Epithelial cell of esophagus (primary cell): ENCODE data around the gene RNF17.

Source experiments
- DNase-seq: peaks from one replicate; pipeline ENCODE4 v3.0.0; 2010; ENCODE audit warnings: low read depth
- H3K4me3 ChIP-seq: 2 replicates; pipeline ENCODE4 v1.5.1; 2011; ENCODE audit warnings: mild to moderate bottlenecking, low read length, control low read depth
- CTCF ChIP-seq: IDR thresholded peaks from 2 replicates; pipeline ENCODE4 v1.5.1; 2011; ENCODE audit warnings: low read depth, mild to moderate bottlenecking, low read length, control low read depth, inconsistent platforms; ENCODE audit not compliant: insufficient read depth; ENCODE audit errors: missing control alignments

RNF17 gene

GRCh38 chr13:24763596-24764275 lies at the start of gene RNF17:
TSS of gene RNF17 (plus strand) at chr13:24764169. CDS start at chr13:24764204, 35 bp downstream.
- no peak for TF ChIP-seq CTCF
- no peak for DNase-seq
- no peak within 1 kb of the TSS for H3K4me3 ChIP-seq

GRCh38 chr13:24716011-24716410 lies 48.0 kb upstream of the RNF17 start:
- TF ChIP-seq CTCF = no peak
- no peak overlapping the region for H3K4me3 ChIP-seq
- DNase-seq = no peak

GRCh38 chr13:24716446-24716845 lies 47.5 kb upstream of the RNF17 start:
- no peak overlapping the region for H3K4me3 ChIP-seq
- no peak for DNase-seq
- no peak for TF ChIP-seq CTCF

- H3K4me3 ChIP-seq = no peak overlapping the region
- TF ChIP-seq CTCF = no peak
- DNase-seq = no peak
Measured at GRCh38 chr13:24717217-24717616, 46.8 kb upstream of the RNF17 start.

- no peak for DNase-seq
- TF ChIP-seq CTCF = no peak
- H3K4me3 ChIP-seq = no peak overlapping the region
Measured at GRCh38 chr13:24718192-24718965, 45.6 kb upstream of the RNF17 start.

GRCh38 chr13:24719139-24719538 lies 44.8 kb upstream of the RNF17 start:
- DNase-seq = no peak
- no peak overlapping the region for H3K4me3 ChIP-seq
- TF ChIP-seq CTCF = no peak

GRCh38 chr13:24723206-24723605 lies 40.8 kb upstream of the RNF17 start:
- H3K4me3 ChIP-seq = no peak overlapping the region
- no peak for TF ChIP-seq CTCF
- DNase-seq = no peak
